ENCODE measurements around the gene SC5D. TPM values are rescaled to one million over a fixed set of nuclear protein-coding genes. Genes with fewer than 3 reads are reported as not detected.

SC5D gene
- total and polyA plus RNA-seq, 11 donors, result 16.9 to 28.9 (median 19.0) TPM

DNA sequence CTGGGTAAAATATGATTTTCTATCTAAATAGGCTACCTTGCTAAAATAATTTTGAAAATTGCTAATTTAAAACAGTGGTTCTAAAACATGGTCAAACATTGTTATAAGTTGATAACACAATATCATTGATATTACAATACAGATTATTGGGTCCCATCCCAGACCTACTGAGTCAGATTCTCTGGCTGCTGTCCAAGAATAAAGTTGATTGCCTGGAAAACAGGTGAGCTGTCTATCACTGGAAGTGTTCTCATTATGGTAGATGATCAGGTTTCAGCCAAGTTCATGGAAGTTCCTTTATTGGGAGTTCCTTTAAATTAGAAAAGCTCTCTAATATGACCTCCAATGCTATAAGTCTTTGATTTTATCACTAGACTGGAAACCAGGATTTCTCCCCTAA lies 52.3 kb downstream of the SC5D start:
- ATAC-seq, result no peak
- no peaks in the 10 kb centered on the region for H3K36me3 ChIP-seq

GRCh38 chr11:121347094-121347493 lies 54.5 kb downstream of the SC5D start:
- intact Hi-C loops (cut with DNase I), result no loop called here
- WGBS, 4 donors, result 72 to 83% (median 78%) methylated on average over 2 of the region's 2 CpGs
- no peak overlapping the region for H3K27ac ChIP-seq
- H3K27me3 ChIP-seq, result peaks cover 0 to 3% (median 0%) of the 10 kb centered on the region in 9 donors
- H3K36me3 ChIP-seq, result no peaks in the 10 kb centered on the region
- H3K4me1 ChIP-seq, result peaks cover 0 to 14% (median 0%) of the 10 kb centered on the region in 12 donors
- no peak for ATAC-seq
- no peaks in the 10 kb centered on the region for H3K9me3 ChIP-seq
- TF ChIP-seq, protein P1, sequence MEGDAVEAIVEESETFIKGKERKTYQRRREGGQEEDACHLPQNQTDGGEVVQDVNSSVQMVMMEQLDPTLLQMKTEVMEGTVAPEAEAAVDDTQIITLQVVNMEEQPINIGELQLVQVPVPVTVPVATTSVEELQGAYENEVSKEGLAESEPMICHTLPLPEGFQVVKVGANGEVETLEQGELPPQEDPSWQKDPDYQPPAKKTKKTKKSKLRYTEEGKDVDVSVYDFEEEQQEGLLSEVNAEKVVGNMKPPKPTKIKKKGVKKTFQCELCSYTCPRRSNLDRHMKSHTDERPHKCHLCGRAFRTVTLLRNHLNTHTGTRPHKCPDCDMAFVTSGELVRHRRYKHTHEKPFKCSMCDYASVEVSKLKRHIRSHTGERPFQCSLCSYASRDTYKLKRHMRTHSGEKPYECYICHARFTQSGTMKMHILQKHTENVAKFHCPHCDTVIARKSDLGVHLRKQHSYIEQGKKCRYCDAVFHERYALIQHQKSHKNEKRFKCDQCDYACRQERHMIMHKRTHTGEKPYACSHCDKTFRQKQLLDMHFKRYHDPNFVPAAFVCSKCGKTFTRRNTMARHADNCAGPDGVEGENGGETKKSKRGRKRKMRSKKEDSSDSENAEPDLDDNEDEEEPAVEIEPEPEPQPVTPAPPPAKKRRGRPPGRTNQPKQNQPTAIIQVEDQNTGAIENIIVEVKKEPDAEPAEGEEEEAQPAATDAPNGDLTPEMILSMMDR (IDR thresholded peaks at IDR 0.05), result no peak
- TF ChIP-seq POLR2A (IDR thresholded peaks at IDR 0.05), result no peak
- H3K4me3 ChIP-seq, result no peak overlapping the region
- DNase-seq, result no peak

More for the DNA sequence above, 52.3 kb downstream of the SC5D start:
- Histone ChIP-seq H3K27me3 (peaks cover 0 to 3% (median 0%) of the 10 kb centered on the region in 9 donors), H3K9me3 (no peaks in the 10 kb centered on the region), H3K27ac (no peak overlapping the region), H3K4me3 (no peak overlapping the region), H3K4me1 (peaks cover 0 to 9% (median 0%) of the 10 kb centered on the region in 12 donors)
- TF ChIP-seq POLR2A (IDR thresholded peaks at IDR 0.05), result no peak
- TF ChIP-seq, protein P1 (IDR thresholded peaks at IDR 0.05), result no peak
- DNase-seq, result no peak
- intact Hi-C loops (cut with DNase I), result no loop called here

- Histone ChIP-seq H3K9me3 (no peaks in the 10 kb centered on the region), H3K36me3 (no peaks in the 10 kb centered on the region), H3K27me3 (peaks cover 0 to 3% (median 0%) of the 10 kb centered on the region in 9 donors), H3K4me1 (peaks cover 0 to 20% (median 2%) of the 10 kb centered on the region in 12 donors), H3K27ac (no peak overlapping the region), H3K4me3 (no peak overlapping the region)
- 49 to 55% (median 55%) methylated on average over 5 of the region's 5 CpGs for WGBS, 4 donors
- DNase-seq (no peak), ATAC-seq (no peak)
- intact Hi-C loops (cut with DNase I), result no loop called here
- TF ChIP-seq POLR2A (IDR thresholded peaks at IDR 0.05), result no peak
- TF ChIP-seq, protein P1 (IDR thresholded peaks at IDR 0.05), result no peak
Observed at GRCh38 chr11:121347813-121348212, 55.2 kb downstream of the SC5D start.

DNA sequence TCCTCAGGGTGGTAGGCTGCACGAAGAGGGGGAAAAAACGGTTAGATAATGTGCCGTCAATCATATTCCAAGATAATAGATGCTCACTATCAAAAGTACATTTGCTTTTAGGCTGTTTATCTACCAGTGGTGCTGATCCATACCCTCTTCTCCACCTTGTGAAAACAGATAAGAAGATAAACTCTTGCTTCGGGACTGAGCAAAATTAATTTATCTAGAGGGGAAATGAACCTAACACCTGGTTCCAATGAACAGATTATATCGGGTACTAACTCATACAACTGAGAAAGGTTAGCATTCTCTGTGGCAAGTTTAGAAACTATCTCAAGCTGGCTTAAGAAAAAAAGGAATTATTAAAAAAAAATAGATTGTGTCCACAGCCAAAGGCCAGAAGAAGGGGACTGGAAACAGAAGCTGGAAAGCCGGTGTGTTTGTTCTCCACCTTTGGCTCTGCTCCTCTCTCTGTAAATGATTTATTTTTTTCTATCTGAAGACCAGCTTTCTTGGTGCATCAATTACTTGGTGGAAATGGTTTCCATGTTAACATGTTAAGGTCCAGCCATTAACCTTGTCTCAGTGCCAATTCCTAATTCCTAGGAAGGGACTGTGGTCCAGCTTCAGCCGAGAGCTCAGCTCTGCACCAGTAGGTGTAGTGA lies 55.8 kb downstream of the SC5D start:
- Histone ChIP-seq H3K4me1 (peaks cover 0 to 20% (median 2%) of the 10 kb centered on the region in 12 donors), H3K4me3 (no peak overlapping the region), H3K27ac (no peak overlapping the region), H3K36me3 (no peaks in the 10 kb centered on the region), H3K27me3 (peaks cover 0 to 3% (median 0%) of the 10 kb centered on the region in 9 donors), H3K9me3 (no peaks in the 10 kb centered on the region)
- no peak for DNase-seq
- 58 to 68% (median 61%) methylated on average over 7 of the region's 7 CpGs for WGBS, 4 donors
- intact Hi-C loops (cut with DNase I), result no loop called here
- ATAC-seq, result no peak
- no peak for TF ChIP-seq POLR2A (IDR thresholded peaks at IDR 0.05)
- TF ChIP-seq, protein P1 (IDR thresholded peaks at IDR 0.05), result no peak

Data from heart left ventricle (tissue), 16 donors.